AG09319 (cell line): ENCODE data around the gene CUX1.
"Not testable (repeated sequence)": the region's sequence is repeated elsewhere in the genome, so short reads cannot be mapped to it uniquely, and the experiment has no call there.

Experiments used
- DNase-seq: peaks from one replicate; pipeline ENCODE4 v3.0.0-alpha.2; 2010; ENCODE audit warnings: low read depth; ENCODE audit errors: extremely low read depth
- TF ChIP-seq, protein P1 (sequence below): IDR thresholded peaks from 2 replicates; pipeline ENCODE4 v1.5.1; 2011; ENCODE audit warnings: low read depth, mild to moderate bottlenecking, inconsistent platforms, low read length, moderate library complexity

Gene CUX1

DNA sequence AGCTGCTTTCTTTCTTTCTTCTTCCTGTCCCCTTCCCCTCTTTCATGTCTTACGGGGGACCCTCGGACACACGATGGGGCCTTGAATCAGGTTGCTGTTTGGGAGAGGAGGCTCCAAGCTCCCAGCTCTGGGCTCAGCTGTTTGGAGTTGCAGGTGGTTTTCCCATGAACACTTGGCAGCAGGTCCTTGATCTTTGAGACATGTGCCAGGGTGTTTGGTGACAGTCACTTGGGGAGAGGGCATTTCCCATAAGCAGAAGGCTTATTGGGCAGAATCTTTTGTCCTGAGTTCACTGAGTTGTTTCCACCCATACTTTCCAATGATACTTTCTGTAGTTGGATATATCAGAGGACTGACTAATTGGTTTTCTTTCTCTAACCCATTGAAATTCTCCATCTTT lies 364.6 kb downstream of the CUX1 start:
- DNase-seq = no peak
- TF ChIP-seq, protein P1, sequence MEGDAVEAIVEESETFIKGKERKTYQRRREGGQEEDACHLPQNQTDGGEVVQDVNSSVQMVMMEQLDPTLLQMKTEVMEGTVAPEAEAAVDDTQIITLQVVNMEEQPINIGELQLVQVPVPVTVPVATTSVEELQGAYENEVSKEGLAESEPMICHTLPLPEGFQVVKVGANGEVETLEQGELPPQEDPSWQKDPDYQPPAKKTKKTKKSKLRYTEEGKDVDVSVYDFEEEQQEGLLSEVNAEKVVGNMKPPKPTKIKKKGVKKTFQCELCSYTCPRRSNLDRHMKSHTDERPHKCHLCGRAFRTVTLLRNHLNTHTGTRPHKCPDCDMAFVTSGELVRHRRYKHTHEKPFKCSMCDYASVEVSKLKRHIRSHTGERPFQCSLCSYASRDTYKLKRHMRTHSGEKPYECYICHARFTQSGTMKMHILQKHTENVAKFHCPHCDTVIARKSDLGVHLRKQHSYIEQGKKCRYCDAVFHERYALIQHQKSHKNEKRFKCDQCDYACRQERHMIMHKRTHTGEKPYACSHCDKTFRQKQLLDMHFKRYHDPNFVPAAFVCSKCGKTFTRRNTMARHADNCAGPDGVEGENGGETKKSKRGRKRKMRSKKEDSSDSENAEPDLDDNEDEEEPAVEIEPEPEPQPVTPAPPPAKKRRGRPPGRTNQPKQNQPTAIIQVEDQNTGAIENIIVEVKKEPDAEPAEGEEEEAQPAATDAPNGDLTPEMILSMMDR = no peak

DNA sequence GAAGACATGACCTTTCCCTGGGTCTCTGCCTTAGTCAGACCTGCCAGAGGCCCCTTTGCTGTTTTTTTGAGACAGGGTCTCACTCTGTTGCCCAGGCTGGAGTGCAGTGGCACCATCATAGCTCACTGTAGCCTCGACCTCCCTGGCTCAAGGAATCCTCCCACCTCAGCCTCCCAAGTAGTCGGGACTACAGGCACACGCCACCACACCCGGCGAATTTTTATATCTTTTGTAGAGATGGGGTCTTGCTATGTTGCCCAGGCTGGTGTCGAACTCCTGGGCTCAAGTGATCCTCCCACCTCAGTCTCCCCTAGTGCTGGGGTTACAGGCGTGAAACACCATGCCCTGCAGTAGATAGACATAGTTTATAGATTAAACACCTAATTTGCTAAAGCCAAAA lies 366.4 kb downstream of the CUX1 start:
- DNase-seq = not testable (repeated sequence)

DNA sequence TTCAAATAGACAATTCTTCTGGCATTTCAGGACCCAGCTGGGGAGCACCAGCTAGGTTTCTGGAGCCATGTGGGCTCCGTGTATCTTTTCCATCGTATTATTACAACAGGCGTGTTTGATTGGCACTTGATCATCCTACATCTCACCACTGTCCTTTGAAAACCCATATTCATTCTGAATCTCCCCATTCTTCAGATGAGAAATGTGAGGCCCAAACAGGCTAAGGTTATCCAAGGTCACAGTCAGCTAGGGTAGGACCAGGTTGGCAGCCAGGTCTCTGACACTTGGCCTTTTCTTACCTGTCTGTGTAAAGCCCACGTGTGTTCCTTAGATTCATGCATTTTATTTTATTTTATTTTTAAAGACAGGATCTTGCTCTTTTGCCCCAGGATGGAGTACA lies 366.9 kb downstream of the CUX1 start:
- TF ChIP-seq, protein P1 = no peak
- DNase-seq = no peak

DNA sequence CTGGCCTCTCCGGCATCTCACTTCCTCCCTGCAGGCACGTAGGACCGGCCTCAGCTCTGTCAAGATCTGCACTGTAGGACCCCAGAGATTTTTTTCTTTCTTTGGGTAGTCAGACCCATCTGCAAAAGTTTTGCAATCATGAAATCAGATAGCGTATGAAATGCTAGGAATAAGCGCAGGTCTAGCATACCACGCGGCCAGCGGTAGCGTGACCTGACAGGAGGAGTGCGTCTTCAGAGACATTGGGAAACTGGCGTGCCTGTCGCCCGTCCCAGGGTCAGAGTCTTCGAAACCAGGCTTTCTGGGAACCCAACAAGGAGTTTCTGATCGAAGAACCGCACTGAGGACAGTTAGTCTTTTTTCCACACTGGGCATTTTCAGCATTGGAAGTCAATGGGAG lies 368.4 kb downstream of the CUX1 start:
- DNase-seq = no peak
- TF ChIP-seq, protein P1 = no peak

DNA sequence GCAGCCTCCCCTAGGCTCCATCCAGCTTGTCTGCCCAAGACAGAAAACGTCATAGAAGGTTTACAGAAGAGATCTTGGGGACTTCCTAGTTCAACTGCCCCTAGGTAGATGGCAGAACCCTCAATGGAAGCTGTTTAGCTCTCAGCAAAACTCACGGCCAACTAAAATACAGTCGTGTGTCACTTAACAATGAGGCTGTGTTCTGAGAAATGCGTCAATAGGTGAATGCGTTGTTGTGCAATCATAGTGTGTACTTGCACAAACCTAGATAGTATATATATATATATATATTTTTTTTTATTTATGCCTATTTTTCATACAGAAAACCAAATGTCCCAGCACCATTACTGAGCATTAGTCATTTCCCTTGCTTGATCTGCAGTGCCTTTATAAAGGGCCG lies 368.9 kb downstream of the CUX1 start:
- TF ChIP-seq, protein P1 = no peak

DNA sequence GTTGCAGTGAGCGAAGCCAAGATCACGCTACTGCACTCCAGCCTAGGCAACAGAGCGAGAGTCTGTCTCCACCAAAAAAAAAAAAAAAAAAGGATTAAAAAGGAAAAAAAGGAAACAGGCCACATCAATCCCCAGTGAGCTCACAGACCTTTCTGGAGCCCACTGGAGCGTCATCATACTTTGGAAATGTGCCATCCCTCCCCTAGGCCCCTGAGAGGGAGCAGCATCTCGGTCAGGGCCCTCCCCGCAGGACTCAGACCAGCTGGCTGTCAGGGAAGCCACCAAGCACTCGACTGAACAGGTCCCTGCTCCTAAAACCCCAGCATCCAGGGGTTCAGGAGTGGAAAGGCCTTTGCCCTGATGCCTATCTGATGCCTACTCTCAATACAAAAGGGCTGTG lies 371.3 kb downstream of the CUX1 start:
- DNase-seq = no peak
- TF ChIP-seq, protein P1 = no peak

More for the DNA sequence above, 368.9 kb downstream of the CUX1 start:
- DNase-seq = no peak

GRCh38 chr7:102189756-102190155 lies 372.3 kb downstream of the CUX1 start:
- TF ChIP-seq, protein P1 = no peak
- DNase-seq = no peak

DNA sequence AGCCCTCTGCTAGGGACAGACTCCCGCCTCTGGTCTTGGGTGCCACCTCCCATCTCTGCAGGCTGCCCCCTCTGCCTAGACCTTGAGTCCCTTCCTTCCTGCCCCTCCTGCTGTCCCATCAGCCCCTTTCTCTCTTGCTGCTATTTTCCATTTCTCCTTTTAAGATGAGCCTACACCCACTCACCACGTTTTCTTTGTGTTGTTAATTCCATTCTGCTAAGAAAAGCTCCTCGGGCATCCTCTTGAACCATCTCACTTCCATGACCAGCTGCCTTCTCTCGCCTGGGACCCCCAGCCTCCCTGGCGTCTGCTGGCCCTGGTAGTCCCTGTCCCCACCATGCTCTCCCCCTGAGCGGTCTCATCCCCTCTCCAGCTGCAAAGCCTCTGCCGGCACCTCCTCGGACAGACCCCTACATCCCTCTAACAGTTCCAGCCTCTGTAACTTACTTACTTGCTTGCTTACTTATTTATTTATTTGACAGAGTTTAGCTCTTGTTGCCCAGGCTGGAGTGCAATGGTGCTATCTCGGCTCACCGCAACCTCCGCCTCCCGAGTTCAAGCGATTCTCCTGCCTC lies 373.4 kb downstream of the CUX1 start:
- TF ChIP-seq, protein P1 = no peak

More for the DNA sequence above, 373.4 kb downstream of the CUX1 start:
- no peak for DNase-seq
